Trophoblast cell (in vitro differentiated cells and primary cell): Measurements from ENCODE around the gene SCN2A.

ENCODE experiments used
- DNase-seq, 2 donors: peaks; one replicate each; pipeline ENCODE4 v3.0.0-alpha.2; 2016
- H2AFZ ChIP-seq: 2 replicates; pipeline ENCODE4 v1.6.1; 2013; ENCODE audit warnings: low read length, moderate library complexity, mild to moderate bottlenecking; ENCODE audit not compliant: insufficient read depth, poor library complexity
- H2AK5ac ChIP-seq: 2 replicates; pipeline ENCODE4 v1.6.1; 2013; ENCODE audit warnings: mild to moderate bottlenecking, low read length
- H2BK120ac ChIP-seq: 2 replicates; pipeline ENCODE4 v1.6.1; 2013; ENCODE audit warnings: low read length, mild to moderate bottlenecking, moderate library complexity; ENCODE audit not compliant: insufficient read depth, poor library complexity
- H2BK12ac ChIP-seq: 2 replicates; pipeline ENCODE4 v1.6.1; 2013; ENCODE audit warnings: mild to moderate bottlenecking, low read length, moderate library complexity
- H2BK5ac ChIP-seq: 2 replicates; pipeline ENCODE4 v1.6.1; 2013; ENCODE audit warnings: low read length, low read depth, moderate library complexity, mild to moderate bottlenecking; ENCODE audit not compliant: poor library complexity
- H3K14ac ChIP-seq: 2 replicates; pipeline ENCODE4 v1.6.1; 2013; ENCODE audit warnings: mild to moderate bottlenecking, low read length
- H3K18ac ChIP-seq: 2 replicates; pipeline ENCODE4 v1.6.1; 2013; ENCODE audit warnings: mild to moderate bottlenecking, low read length
- H3K23ac ChIP-seq: 2 replicates; pipeline ENCODE4 v1.6.1; 2013; ENCODE audit warnings: low read length
- H3K27ac ChIP-seq: 2 replicates; pipeline ENCODE4 v1.5.1; 2013; ENCODE audit warnings: low read depth, mild to moderate bottlenecking, inconsistent platforms, low read length, moderate library complexity
- H3K27me3 ChIP-seq: 2 replicates; pipeline ENCODE4 v1.6.1; 2013; ENCODE audit warnings: inconsistent platforms, mild to moderate bottlenecking, low read length, moderate library complexity; ENCODE audit not compliant: insufficient read depth
- H3K36me3 ChIP-seq, 2 experiments: 1 replicate in 1 of 2; 2 replicates in 1 of 2; pipeline ENCODE4 v1.6.1; 2013; ENCODE audit warnings: low read length in 2 of 2, mild to moderate bottlenecking in 2 of 2, moderate library complexity in 1 of 2; ENCODE audit not compliant: insufficient read depth in 2 of 2, control insufficient read depth in 1 of 2
- H3K4ac ChIP-seq: 2 replicates; pipeline ENCODE4 v1.6.1; 2013; ENCODE audit warnings: low read depth, mild to moderate bottlenecking, low read length, moderate library complexity
- H3K4me1 ChIP-seq, 2 experiments: 1 replicate in 1 of 2; 2 replicates in 1 of 2; pipeline ENCODE4 v1.6.1; 2013; ENCODE audit warnings: low read length in 2 of 2, mild to moderate bottlenecking in 2 of 2, moderate library complexity in 1 of 2; ENCODE audit not compliant: insufficient read depth in 2 of 2, control insufficient read depth in 1 of 2
- H3K4me2 ChIP-seq: 2 replicates; pipeline ENCODE4 v1.6.1; 2013; ENCODE audit warnings: inconsistent platforms, mild to moderate bottlenecking, low read length, moderate library complexity
- H3K4me3 ChIP-seq: 2 replicates; pipeline ENCODE4 v1.5.1; 2013; ENCODE audit warnings: mild to moderate bottlenecking, low read depth, low read length, inconsistent platforms
- H3K79me1 ChIP-seq: one replicate; pipeline ENCODE4 v1.6.1; 2013; ENCODE audit warnings: low read length
- H3K79me2 ChIP-seq: 2 replicates; pipeline ENCODE4 v1.6.1; 2013; ENCODE audit warnings: low read length, mild to moderate bottlenecking; ENCODE audit not compliant: control insufficient read depth, insufficient read depth, poor library complexity
- H3K9ac ChIP-seq: 2 replicates; pipeline ENCODE4 v1.6.1; 2013; ENCODE audit warnings: mild to moderate bottlenecking, low read length
- H3K9me3 ChIP-seq: 2 replicates; pipeline ENCODE4 v1.6.1; 2013; ENCODE audit warnings: low read depth, mild to moderate bottlenecking, control low read depth, inconsistent platforms, low read length; ENCODE audit not compliant: insufficient read depth
- H4K12ac ChIP-seq: 2 replicates; pipeline ENCODE4 v1.6.1; 2013; ENCODE audit warnings: low read depth, mild to moderate bottlenecking, low read length, moderate library complexity
- H4K8ac ChIP-seq: 2 replicates; pipeline ENCODE4 v1.6.1; 2013; ENCODE audit warnings: low read depth, mild to moderate bottlenecking, low read length, moderate library complexity
- H4K91ac ChIP-seq: one replicate; pipeline ENCODE4 v1.6.1; 2013; ENCODE audit warnings: low read depth, mild to moderate bottlenecking, low read length, moderate library complexity
- whole genome bisulfite sequencing: extraction: QIAGEN DNeasy Blood & Tissue Kit; methylation state at CpG from one replicate; pipeline ENCODE4 v1.1.7; 2013; ENCODE audit warnings: missing lambda C conversion rate; ENCODE audit not compliant: insufficient read length, insufficient coverage; ENCODE audit errors: extremely low coverage; 5-methylcytosine and 5-hydroxymethylcytosine counted together

Gene SCN2A

DNA sequence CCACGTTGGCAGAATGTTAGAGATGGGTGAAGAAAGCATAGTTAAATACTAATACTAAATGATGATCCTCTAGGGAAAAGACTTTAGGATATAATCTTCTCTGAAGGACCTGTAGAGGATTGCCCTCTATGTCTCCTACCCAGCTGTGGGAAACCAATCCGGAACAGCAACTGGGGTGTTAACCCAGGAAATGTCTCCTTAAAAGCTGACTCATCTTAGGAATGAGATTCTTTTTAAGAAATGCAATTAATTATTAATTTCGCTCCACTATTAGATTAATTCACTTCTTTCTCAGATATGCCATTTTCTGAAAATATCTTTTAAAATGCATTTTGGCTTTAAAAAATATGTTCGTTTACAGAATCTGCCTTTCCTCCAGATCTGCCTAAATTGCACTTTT, 42.8 kb upstream of the SCN2A start:
- no peak overlapping the region for H3K4me3 ChIP-seq
- H4K8ac ChIP-seq: no peak overlapping the region
- H2AFZ ChIP-seq: no peak overlapping the region
- H2AK5ac ChIP-seq: no peak overlapping the region
- H3K9me3 ChIP-seq: no peaks in the 10 kb centered on the region
- H2BK12ac ChIP-seq: no peak overlapping the region
- no peak overlapping the region for H3K9ac ChIP-seq
- H3K4ac ChIP-seq: no peak overlapping the region
- no peaks in the 10 kb centered on the region for H3K4me1 ChIP-seq
- H2BK120ac ChIP-seq: no peak overlapping the region
- H3K27ac ChIP-seq: no peak overlapping the region
- H3K79me1 ChIP-seq: no peaks in the 10 kb centered on the region
- no peaks in the 10 kb centered on the region for H3K36me3 ChIP-seq
- H3K79me2 ChIP-seq: no peaks in the 10 kb centered on the region
- no CpG with 5 or more reads among the region's 4 CpGs for WGBS
- H3K18ac ChIP-seq: no peak overlapping the region
- no peak overlapping the region for H3K4me2 ChIP-seq
- H3K14ac ChIP-seq: no peak overlapping the region
- no peak overlapping the region for H4K12ac ChIP-seq
- no peaks in the 10 kb centered on the region for H3K27me3 ChIP-seq
- DNase-seq: no peak
- no peak overlapping the region for H3K23ac ChIP-seq
- H4K91ac ChIP-seq: no peak overlapping the region
- no peak overlapping the region for H2BK5ac ChIP-seq

- Histone ChIP-seq H3K27ac (no peak overlapping the region), H3K4ac (no peak overlapping the region), H2BK5ac (no peak overlapping the region), H3K79me1 (no peaks in the 10 kb centered on the region), H3K23ac (no peak overlapping the region), H3K4me1 (no peaks in the 10 kb centered on the region), H3K4me3 (no peak overlapping the region), H3K14ac (no peak overlapping the region), H3K18ac (no peak overlapping the region), H3K4me2 (no peak overlapping the region), H3K27me3 (no peaks in the 10 kb centered on the region), H2AK5ac (no peak overlapping the region), H4K91ac (no peak overlapping the region), H2BK12ac (no peak overlapping the region), H3K9ac (no peak overlapping the region), H3K79me2 (no peaks in the 10 kb centered on the region), H3K36me3 (no peaks in the 10 kb centered on the region), H4K8ac (no peak overlapping the region), H3K9me3 (no peaks in the 10 kb centered on the region), H2BK120ac (no peak overlapping the region), H4K12ac (no peak overlapping the region), H2AFZ (no peak overlapping the region)
- no CpG with 5 or more reads among the region's 1 CpG for WGBS
- DNase-seq: no peak
Measured at GRCh38 chr2:165197346-165197745, 41.9 kb upstream of the SCN2A start.

DNA sequence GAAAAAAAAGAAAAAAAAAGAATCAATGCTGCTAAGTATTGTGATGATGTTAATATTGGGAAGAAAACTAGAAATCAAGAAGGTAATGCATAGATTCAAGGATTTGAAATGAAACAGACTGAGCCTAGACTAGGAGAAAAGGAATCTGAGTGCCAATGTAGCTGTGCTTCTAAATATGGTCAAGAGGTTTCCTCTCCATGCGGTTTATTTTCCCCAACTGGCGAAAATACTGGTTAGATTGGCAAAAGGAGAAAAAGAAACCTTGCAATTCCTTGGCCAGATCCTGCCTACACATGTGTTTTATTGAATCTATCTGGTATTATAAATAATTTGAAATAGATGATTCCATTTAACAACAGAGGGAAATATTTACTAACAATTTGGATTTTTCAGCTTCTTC, 41.0 kb upstream of the SCN2A start:
- Histone ChIP-seq H3K4me2 (no peak overlapping the region), H4K12ac (no peak overlapping the region), H3K14ac (no peak overlapping the region), H2BK120ac (no peak overlapping the region), H3K36me3 (no peaks in the 10 kb centered on the region), H3K18ac (no peak overlapping the region), H3K27ac (no peak overlapping the region), H3K27me3 (no peaks in the 10 kb centered on the region), H3K4ac (no peak overlapping the region), H2BK12ac (no peak overlapping the region), H3K9me3 (no peaks in the 10 kb centered on the region), H3K23ac (no peak overlapping the region), H3K79me1 (no peaks in the 10 kb centered on the region), H3K4me3 (no peak overlapping the region), H2BK5ac (no peak overlapping the region), H4K8ac (no peak overlapping the region), H2AFZ (no peak overlapping the region), H3K4me1 (no peaks in the 10 kb centered on the region), H2AK5ac (no peak overlapping the region), H3K9ac (no peak overlapping the region), H4K91ac (no peak overlapping the region), H3K79me2 (no peaks in the 10 kb centered on the region)
- WGBS: no CpG with 5 or more reads among the region's 2 CpGs
- DNase-seq: no peak

GRCh38 chr2:165202239-165202638, 37.0 kb upstream of the SCN2A start:
- Histone ChIP-seq H3K27me3 (no peaks in the 10 kb centered on the region), H3K4me2 (no peak overlapping the region)
- no CpG with 5 or more reads among the region's 1 CpG for WGBS

More at GRCh38 chr2:165202239-165202638, 37.0 kb upstream of the SCN2A start:
- Histone ChIP-seq H2BK12ac (no peak overlapping the region), H3K23ac (no peak overlapping the region), H3K36me3 (no peaks in the 10 kb centered on the region), H3K79me2 (no peaks in the 10 kb centered on the region), H3K4me3 (no peak overlapping the region), H3K14ac (no peak overlapping the region), H4K91ac (no peak overlapping the region), H3K9ac (no peak overlapping the region), H3K79me1 (no peaks in the 10 kb centered on the region), H2BK120ac (no peak overlapping the region), H3K18ac (no peak overlapping the region), H4K12ac (no peak overlapping the region), H3K27ac (no peak overlapping the region), H3K4me1 (no peaks in the 10 kb centered on the region), H2BK5ac (no peak overlapping the region), H4K8ac (no peak overlapping the region), H2AK5ac (no peak overlapping the region), H2AFZ (no peak overlapping the region), H3K4ac (no peak overlapping the region), H3K9me3 (no peaks in the 10 kb centered on the region)
- no peak for DNase-seq
